Endodermal cell (in vitro differentiated cells): Measurements from ENCODE around the gene TMEM38B. TPM values are rescaled to one million over a fixed set of nuclear protein-coding genes. Genes with fewer than 3 reads are reported as not detected.

Experiments
- DNase-seq: peaks from one replicate; pipeline ENCODE4 v3.0.0-alpha.2; 2017
- H3K27ac ChIP-seq: 2 replicates; pipeline ENCODE4 v1.5.1; 2013; ENCODE audit warnings: mild to moderate bottlenecking, low read depth, low read length, moderate library complexity
- H3K27me3 ChIP-seq: 2 replicates; pipeline ENCODE4 v1.6.1; 2013; ENCODE audit warnings: mild to moderate bottlenecking, low read length, moderate library complexity; ENCODE audit not compliant: insufficient read depth, control insufficient read depth, poor library complexity, severe bottlenecking
- H3K36me3 ChIP-seq: 2 replicates; pipeline ENCODE4 v1.7.0; 2013; ENCODE audit warnings: mild to moderate bottlenecking, low read length, moderate library complexity; ENCODE audit not compliant: control insufficient read depth, insufficient read depth
- H3K4me1 ChIP-seq: one replicate; pipeline ENCODE4 v1.7.0; 2013; ENCODE audit warnings: low read length; ENCODE audit not compliant: control insufficient read depth, insufficient read depth
- H3K4me3 ChIP-seq: 2 replicates; pipeline ENCODE4 v1.5.1; 2013; ENCODE audit warnings: mild to moderate bottlenecking, low read length, moderate library complexity
- H3K9ac ChIP-seq: 2 replicates; pipeline ENCODE4 v1.6.1; 2013; ENCODE audit warnings: mild to moderate bottlenecking, low read length, moderate library complexity; ENCODE audit not compliant: poor library complexity, severe bottlenecking; ENCODE audit errors: extremely low read depth
- H3K9me3 ChIP-seq: 2 replicates; pipeline ENCODE4 v1.6.1; 2013; ENCODE audit warnings: mild to moderate bottlenecking, low read length, moderate library complexity; ENCODE audit not compliant: control insufficient read depth
- H3K27ac Mint-ChIP-seq: 2 replicates; pipeline ENCODE4 v1.8.0; 2020; ENCODE audit warnings: mixed read lengths
- H3K27me3 Mint-ChIP-seq: 2 replicates; pipeline ENCODE4 v1.8.0; 2021; ENCODE audit warnings: mild to moderate bottlenecking, mixed read lengths; ENCODE audit not compliant: insufficient read depth
- H3K36me3 Mint-ChIP-seq: 2 replicates; pipeline ENCODE4 v1.8.0; 2020; ENCODE audit warnings: low read depth, mixed read lengths
- H3K4me1 Mint-ChIP-seq: 2 replicates; pipeline ENCODE4 v1.8.0; 2020; ENCODE audit warnings: mixed read lengths
- H3K4me3 Mint-ChIP-seq: 2 replicates; pipeline ENCODE4 v1.8.0; 2020; ENCODE audit warnings: mild to moderate bottlenecking, moderate library complexity, mixed read lengths
- H3K9me3 Mint-ChIP-seq: 2 replicates; pipeline ENCODE4 v1.8.0; 2020; ENCODE audit warnings: mild to moderate bottlenecking, mixed read lengths
- CTCF ChIP-seq: fragments of 200-600 bp; sonication (generic); conservative IDR thresholded peaks from 2 replicates; pipeline ENCODE4 v1.5.0; 2021; ENCODE audit warnings: antibody characterized with exemption, mild to moderate bottlenecking
- WGBS, 2 experiments: methylation state at CpG; one replicate each; pipeline versions ENCODE4 v1.1.5 to v1.1.7; 2013; ENCODE audit warnings: missing lambda C conversion rate in 2 of 2, mixed read lengths in 1 of 2; ENCODE audit not compliant: insufficient coverage in 1 of 2, insufficient read length in 1 of 2; 5-methylcytosine and 5-hydroxymethylcytosine counted together
- total RNA-seq, 2 donors: library from RNA; stranded (reverse); fragmentation: NEBNext Ultra II Directional in 1 of 2; extraction: Animal tissue kit (Norgen Biotek cat#: 25700) in 1 of 2; gene quantifications; 2 replicates in 1 of 2; 3 replicates in 1 of 2; pipeline ENCODE4 v1.2.1, GENCODE V29; 2021

Gene TMEM38B
- total RNA-seq, 2 donors from 2014 or later: 24.7 to 48.0 TPM

- Histone ChIP-seq H3K27me3 (no peaks in the 10 kb centered on the region), H3K27ac (no peak overlapping the region), H3K36me3 (no peaks in the 10 kb centered on the region), H3K4me3 (no peak overlapping the region), H3K9me3 (no peaks in the 10 kb centered on the region), H3K4me1 (no peaks in the 10 kb centered on the region), H3K9ac (no peak overlapping the region)
- Mint-ChIP-seq H3K4me1 (no peaks in the 10 kb centered on the region), H3K27me3 (peaks cover 2% of the 10 kb centered on the region), H3K36me3 (no peaks in the 10 kb centered on the region), H3K9me3 (peaks cover 8% of the 10 kb centered on the region), H3K4me3 (no peak overlapping the region), H3K27ac (no peak overlapping the region)
- 88 to 89% methylated on average over 6 to 15 of the region's 15 CpGs for WGBS, 2 experiments
- no peak for TF ChIP-seq CTCF
- DNase-seq: no peak
Observed at GRCh38 chr9:105818903-105819302, 124.6 kb downstream of the TMEM38B start.

GRCh38 chr9:105822814-105823213 lies 128.5 kb downstream of the TMEM38B start:
- Histone ChIP-seq H3K36me3 (no peaks in the 10 kb centered on the region), H3K27me3 (no peaks in the 10 kb centered on the region), H3K27ac (no peak overlapping the region), H3K4me1 (no peaks in the 10 kb centered on the region), H3K9ac (no peak overlapping the region), H3K9me3 (no peaks in the 10 kb centered on the region), H3K4me3 (no peak overlapping the region)
- TF ChIP-seq CTCF: no peak
- 89 to 90% methylated on average over 10 to 23 of the region's 23 CpGs for WGBS, 2 experiments
- no peaks in the 10 kb centered on the region for H3K36me3 Mint-ChIP-seq
- peaks cover 2% of the 10 kb centered on the region for H3K27me3 Mint-ChIP-seq
- no peaks in the 10 kb centered on the region for H3K9me3 Mint-ChIP-seq
- H3K27ac Mint-ChIP-seq: no peak overlapping the region
- no peak for DNase-seq
- no peaks in the 10 kb centered on the region for H3K4me1 Mint-ChIP-seq
- no peak overlapping the region for H3K4me3 Mint-ChIP-seq

Other genes starting within 250 kb of the TMEM38B start
- gene FSD1L, start 246.5 kb upstream of the TMEM38B start, total RNA-seq: 10 to 100 TPM; 13.4 to 14.3 TPM
- 10 to 100 TPM; 11.7 to 20.8 TPM for gene FKTN, start 136.4 kb upstream of the TMEM38B start, total RNA-seq
- 1 to 10 TPM; 4.1 to 7.0 TPM for gene TAL2, start 32.1 kb upstream of the TMEM38B start, total RNA-seq